Subcutaneous adipose tissue (tissue), 4 donors: ENCODE results near the gene PDE6B. TPM values are rescaled to one million over a fixed set of nuclear protein-coding genes. Genes with fewer than 3 reads are reported as not detected.

ENCODE experiments used
- total RNA-seq, 4 donors: library from RNA; depleted of rRNA; stranded (reverse); fragments of >200 nt; gene quantifications; one replicate each; pipeline ENCODE4 v1.1.0, GENCODE V29; 2016
- TF ChIP-seq, protein P1 (sequence below): fragments of 450-650 bp; IDR thresholded peaks from one replicate; pipeline ENCODE4 v1.5.1; 2016; ENCODE audit warnings: low read depth, mild to moderate bottlenecking, control low read depth, antibody characterized with exemption, moderate library complexity

Gene PDE6B
- total RNA-seq, 4 donors from 2014 or later: 2.0 to 5.9 (median 3.8) TPM; not detected in 1

DNA sequence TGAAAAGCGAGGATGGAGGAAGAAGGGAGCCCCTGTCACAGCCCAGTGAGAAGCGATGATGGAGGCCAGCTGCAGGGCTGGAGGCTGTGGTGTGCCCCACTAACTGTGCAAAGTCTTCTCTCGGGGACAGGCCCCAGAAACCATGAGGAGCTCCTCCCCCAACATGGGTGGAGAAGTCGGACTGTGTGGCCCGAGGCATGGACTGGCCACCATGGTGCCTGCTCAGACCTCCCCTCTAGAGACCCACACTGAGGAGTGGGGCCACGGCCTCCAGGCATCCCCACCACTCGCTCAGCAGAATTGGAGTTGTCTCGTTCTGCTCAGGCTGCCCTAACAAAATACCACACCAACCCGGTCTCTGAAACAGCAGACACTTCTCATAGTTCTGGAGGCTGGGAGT, 12.2 kb upstream of the PDE6B start:
- TF ChIP-seq, protein P1, sequence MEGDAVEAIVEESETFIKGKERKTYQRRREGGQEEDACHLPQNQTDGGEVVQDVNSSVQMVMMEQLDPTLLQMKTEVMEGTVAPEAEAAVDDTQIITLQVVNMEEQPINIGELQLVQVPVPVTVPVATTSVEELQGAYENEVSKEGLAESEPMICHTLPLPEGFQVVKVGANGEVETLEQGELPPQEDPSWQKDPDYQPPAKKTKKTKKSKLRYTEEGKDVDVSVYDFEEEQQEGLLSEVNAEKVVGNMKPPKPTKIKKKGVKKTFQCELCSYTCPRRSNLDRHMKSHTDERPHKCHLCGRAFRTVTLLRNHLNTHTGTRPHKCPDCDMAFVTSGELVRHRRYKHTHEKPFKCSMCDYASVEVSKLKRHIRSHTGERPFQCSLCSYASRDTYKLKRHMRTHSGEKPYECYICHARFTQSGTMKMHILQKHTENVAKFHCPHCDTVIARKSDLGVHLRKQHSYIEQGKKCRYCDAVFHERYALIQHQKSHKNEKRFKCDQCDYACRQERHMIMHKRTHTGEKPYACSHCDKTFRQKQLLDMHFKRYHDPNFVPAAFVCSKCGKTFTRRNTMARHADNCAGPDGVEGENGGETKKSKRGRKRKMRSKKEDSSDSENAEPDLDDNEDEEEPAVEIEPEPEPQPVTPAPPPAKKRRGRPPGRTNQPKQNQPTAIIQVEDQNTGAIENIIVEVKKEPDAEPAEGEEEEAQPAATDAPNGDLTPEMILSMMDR: no peak

DNA sequence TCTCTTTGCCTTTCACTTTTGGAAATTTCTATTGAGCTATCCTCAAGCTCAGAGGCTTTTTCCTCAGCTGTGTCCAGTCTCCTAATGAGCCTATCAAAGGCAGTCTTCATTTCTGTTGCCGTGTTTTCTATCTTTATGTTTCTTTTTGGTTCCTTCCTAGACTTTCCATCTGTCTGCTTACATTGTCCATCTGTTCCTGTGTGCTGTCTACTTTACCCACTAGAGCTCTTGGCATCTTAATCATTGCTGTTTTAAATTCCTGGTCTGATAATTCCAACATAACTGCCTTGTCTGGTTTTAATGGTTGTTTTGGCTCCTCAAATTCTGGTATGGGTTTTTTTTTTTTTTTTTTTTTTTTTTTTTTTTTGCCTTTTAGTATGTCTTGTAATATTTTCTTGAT, 9.3 kb upstream of the PDE6B start:
- TF ChIP-seq, protein P1: no peak

DNA sequence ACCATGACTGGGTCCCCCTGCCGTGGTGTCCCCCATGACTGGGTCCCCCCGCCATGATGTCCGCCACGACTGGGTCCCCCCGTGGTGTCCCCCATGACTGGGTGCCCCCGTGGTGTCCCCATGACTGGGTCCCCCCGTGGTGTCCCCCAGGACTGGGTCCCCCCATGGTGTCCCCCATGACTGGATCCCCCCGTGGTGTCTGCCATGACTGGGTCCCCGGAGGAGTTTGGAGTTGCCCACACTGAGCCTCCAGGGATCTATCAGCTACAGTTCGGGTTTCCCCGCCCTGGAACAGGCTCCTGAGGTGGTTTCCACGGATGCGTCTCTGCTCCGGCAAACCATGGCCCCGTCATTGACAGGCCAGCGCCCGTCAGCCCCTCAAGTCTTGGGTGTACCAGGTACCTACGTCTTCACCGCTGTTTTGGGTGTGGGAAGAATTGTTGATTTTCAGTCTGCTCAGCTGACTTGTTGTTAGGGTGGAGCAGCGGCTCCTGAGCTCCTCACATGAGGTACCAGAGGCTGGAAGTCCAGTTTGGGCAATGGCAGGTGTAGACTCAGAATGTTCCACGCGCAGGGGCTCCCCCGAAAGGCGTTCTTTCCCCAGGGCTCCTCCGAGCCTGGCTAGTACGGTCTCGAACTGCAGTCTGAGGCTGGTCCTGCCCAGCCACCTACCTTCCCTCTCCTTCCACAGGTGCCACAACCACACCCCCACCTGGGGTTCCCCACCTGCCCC, 8.3 kb upstream of the PDE6B start:
- TF ChIP-seq, protein P1: no peak

DNA sequence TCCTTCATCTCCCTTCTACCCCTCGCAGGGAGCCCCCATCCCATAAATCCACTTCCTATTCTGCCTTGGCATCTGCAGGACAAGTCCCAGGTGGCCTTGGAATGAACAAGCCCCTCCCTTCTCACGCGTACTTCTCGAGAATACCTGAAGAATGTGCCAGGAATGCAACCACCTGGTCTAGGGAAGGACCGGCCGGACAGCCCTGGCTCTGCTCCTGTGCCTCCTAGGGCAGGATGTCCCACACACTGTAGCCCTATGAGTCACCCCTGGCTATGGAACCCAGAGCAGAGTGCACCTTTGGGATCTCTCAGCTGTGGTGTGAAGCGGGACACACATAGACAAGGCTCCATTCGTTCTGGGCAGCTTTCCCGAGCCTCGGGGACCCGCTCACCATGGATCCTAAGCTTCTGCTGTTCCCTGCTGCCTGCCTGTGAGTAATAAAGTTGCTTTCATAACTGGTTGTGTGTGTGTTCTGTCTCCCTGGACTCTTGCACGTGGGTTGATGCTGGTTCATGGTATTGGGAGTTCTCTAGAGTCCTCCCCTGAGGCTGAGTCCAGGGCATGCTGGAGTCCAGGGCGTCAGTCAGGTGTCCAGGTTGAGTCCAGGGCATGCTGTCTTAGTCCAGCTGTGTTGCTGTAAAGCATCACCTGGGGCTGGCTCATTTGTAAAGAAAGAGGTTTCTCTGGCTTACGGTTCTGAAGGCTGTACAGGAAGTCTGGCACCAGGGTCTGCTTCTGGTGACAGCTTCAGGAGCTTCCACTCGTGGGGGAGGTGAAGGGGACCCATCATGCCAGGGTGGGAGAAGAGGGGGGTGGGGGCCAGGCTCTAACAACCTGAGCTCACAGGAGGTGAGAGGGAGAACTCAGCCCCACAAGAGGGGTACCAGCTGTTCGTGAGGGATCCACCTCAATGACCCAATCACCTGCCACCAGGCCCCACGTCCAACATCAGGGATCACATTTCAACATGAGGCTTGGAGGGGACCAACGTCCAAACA, 7.4 kb upstream of the PDE6B start:
- TF ChIP-seq, protein P1: no peak

DNA sequence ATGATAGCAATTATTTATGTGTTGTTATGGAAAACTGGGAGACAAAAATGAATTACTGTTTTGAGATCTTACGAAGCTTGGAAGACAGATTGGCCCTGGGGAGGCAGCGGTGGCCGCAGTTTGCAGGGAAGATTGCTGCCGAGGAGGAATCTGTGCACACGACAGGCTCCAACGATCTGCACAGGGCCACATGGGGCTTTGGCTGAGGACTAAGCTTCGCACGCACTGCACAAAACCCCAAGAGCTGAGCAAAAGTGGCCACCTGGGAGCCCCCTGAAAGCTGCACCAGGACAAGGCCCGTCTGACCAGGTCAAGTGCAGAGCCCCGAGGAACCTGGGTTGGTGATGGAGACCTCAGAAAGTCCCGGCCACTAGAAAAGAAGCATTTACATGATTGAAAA, 5.2 kb upstream of the PDE6B start:
- TF ChIP-seq, protein P1: no peak

DNA sequence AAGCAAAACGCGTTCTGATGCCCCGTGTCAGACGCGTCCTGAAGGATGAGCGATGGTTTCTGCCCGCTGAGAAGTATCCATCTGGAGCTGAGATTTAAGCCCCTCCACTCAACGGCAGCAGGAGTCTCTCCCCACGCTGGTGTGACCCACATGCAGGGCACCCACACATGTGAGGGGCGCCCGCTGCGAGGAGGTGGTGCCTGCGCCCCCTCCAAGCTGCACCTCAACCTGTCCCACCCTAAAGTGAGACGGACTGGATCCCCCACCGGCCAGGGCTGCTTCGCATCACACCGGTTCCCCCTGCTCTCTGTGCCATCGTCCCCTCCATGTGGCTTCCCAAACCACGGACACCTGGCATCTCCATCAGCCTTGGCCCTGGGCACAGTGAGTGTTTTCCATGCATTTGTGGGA, 4.5 kb upstream of the PDE6B start:
- TF ChIP-seq, protein P1: no peak
